ENCODE results near the gene TGFBR2.
A peak's percentile ranks its signal among the peaks of the same experiment; 100 is the strongest.

TGFBR2 gene

GRCh38 chr3:30606301-30607031 is at the start of gene TGFBR2:
TGFBR2 (plus strand) TSS chr3:30606601; CDS start chr3:30606884, 283 bp downstream.
- Histone ChIP-seq H3K36me3 (ENCODE audit: control insufficient read depth in 2 of 2, insufficient read depth in 1 of 2, low read length in 2 of 2) (no peaks in the 10 kb centered on the region), H3K27ac (ENCODE audit: extremely low read depth, low read depth, low read length) (peak within 1 kb of the TSS; percentile 78), H3K4me3 (ENCODE audit: low read depth, low read length) (peak within 1 kb of the TSS; percentile 91), H3K9me3 (ENCODE audit: control insufficient read depth, insufficient read depth, low read depth, low read length) (no peaks in the 10 kb centered on the region), H3K4me1 (ENCODE audit: control insufficient read depth, insufficient read depth, low read length) (no peaks in the 10 kb centered on the region)
- ChIA-PET POLR2A (interaction anchor here (0.6 to 1.2 kb wide), 2 partner anchors 15 to 83 kb away, joined by 3 read pairs; no protein-coding TSS in a partner anchor), CTCF (interaction anchor here (0.6 to 1.0 kb wide), 2 partner anchors 10 to 408 kb away, joined by 3 read pairs; no protein-coding TSS in a partner anchor)
- TF ChIP-seq ZNF248 (tag by site-specific recombination; IDR thresholded peaks at IDR 0.05) (no peak), ZNF37A (tag by site-specific recombination; IDR thresholded peaks at IDR 0.05) (no peak), SCRT2 (tag by site-specific recombination; IDR thresholded peaks at IDR 0.05) (no peak), ZBTB21 (tag by site-specific recombination; IDR thresholded peaks at IDR 0.05) (no peak), ZNF335 (tag by site-specific recombination; conservative IDR thresholded peaks at IDR 0.05) (no peak), ZNF660 (tag by site-specific recombination; IDR thresholded peaks at IDR 0.05) (0 out of 2 replicates have a peak, but pooled peaks have one; percentile 21), HOXA7 (CRISPR knock-in tag; IDR thresholded peaks at IDR 0.05; ENCODE audit: borderline replicate concordance) (no peak), ZNF350 (tag by site-specific recombination; IDR thresholded peaks at IDR 0.05) (no peak), ZNF221 (tag by site-specific recombination; IDR thresholded peaks at IDR 0.05; ENCODE audit: borderline replicate concordance) (no peak), ZBTB11 (tag by site-specific recombination; conservative IDR thresholded peaks at IDR 0.05; ENCODE audit: low read depth) (no peak), HOXC10 (CRISPR knock-in tag; IDR thresholded peaks at IDR 0.05) (no peak), OVOL3 (tag by site-specific recombination; IDR thresholded peaks at IDR 0.05) (no peak), ZNF266 (tag by site-specific recombination; IDR thresholded peaks at IDR 0.05; ENCODE audit: low read depth) (no peak), ZIC2 (tag by site-specific recombination; IDR thresholded peaks at IDR 0.05) (0 out of 2 replicates have a peak, but pooled peaks have one; percentile 17), RBAK (tag by site-specific recombination; IDR thresholded peaks at IDR 0.05) (no peak), ZNF10 (tag by site-specific recombination; IDR thresholded peaks at IDR 0.05) (no peak), ZNF362 (tag by site-specific recombination; IDR thresholded peaks at IDR 0.05) (no peak), ZNF785 (tag by site-specific recombination; IDR thresholded peaks at IDR 0.05) (no peak), ZNF488 (tag by site-specific recombination; IDR thresholded peaks at IDR 0.05) (no peak), KLF8 (tag by site-specific recombination; IDR thresholded peaks at IDR 0.05) (no peak), YY2 (tag by site-specific recombination; IDR thresholded peaks at IDR 0.05) (no peak), ZNF544 (tag by site-specific recombination; IDR thresholded peaks at IDR 0.05) (no peak), ZNF112 (tag by site-specific recombination; IDR thresholded peaks at IDR 0.05) (no peak), PRDM10 (tag by site-specific recombination; IDR thresholded peaks at IDR 0.05) (peak; percentile 75), BCL6B (tag by site-specific recombination; IDR thresholded peaks at IDR 0.05) (no peak), ZNF791 (tag by site-specific recombination; IDR thresholded peaks at IDR 0.05) (no peak), ZNF624 (tag by site-specific recombination; IDR thresholded peaks at IDR 0.05) (no peak)

Data from HEK293 (cell line).